ENCODE results near the gene EFNA1.

EFNA1 gene

DNA sequence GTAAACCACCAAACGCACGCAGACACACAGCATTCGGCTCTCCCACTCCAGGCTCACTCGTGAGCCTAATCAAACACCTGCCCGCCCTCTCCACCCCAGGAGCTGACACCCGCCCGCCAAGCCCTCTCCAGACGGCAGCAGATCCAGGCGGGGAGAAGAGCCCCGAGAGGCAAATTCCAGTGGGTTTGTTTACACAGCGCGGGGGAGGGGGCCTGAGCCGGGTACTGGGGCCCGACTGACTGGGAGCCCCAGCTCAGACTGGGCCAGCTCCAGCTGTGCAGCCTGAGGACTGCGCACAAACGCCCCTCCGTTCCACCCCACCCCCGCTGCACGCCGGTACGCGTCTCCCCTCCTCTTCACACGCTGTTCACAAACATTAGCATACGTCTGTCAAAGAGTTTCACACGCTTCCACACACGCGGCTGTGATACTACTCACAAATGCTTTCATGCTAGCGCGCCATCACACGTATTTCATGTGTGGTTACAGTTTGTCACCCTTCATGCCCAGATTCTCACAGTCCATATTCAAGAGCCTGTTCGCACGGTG is 1.0 kb upstream of the EFNA1 start (continued):
- TF ChIP-seq ZNF114 (tag by site-specific recombination; IDR thresholded peaks at IDR 0.05) = no peak
- TF ChIP-seq, protein P1, sequence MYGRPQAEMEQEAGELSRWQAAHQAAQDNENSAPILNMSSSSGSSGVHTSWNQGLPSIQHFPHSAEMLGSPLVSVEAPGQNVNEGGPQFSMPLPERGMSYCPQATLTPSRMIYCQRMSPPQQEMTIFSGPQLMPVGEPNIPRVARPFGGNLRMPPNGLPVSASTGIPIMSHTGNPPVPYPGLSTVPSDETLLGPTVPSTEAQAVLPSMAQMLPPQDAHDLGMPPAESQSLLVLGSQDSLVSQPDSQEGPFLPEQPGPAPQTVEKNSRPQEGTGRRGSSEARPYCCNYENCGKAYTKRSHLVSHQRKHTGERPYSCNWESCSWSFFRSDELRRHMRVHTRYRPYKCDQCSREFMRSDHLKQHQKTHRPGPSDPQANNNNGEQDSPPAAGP (tag by site-specific recombination; IDR thresholded peaks at IDR 0.05) = peak; percentile 94
- peak; percentile 54 for TF ChIP-seq KLF9 (tag by site-specific recombination; IDR thresholded peaks at IDR 0.05; ENCODE audit: low read depth)
- no peak for TF ChIP-seq ZNF629 (tag by site-specific recombination; IDR thresholded peaks at IDR 0.05)
- no peak for TF ChIP-seq ZNF701 (tag by site-specific recombination; IDR thresholded peaks at IDR 0.05)
- no peak for TF ChIP-seq MZF1 (tag by site-specific recombination; IDR thresholded peaks at IDR 0.05; ENCODE audit: borderline replicate concordance)
- no peak for TF ChIP-seq ZNF473 (tag by site-specific recombination; IDR thresholded peaks at IDR 0.05)
- TF ChIP-seq, protein P2, sequence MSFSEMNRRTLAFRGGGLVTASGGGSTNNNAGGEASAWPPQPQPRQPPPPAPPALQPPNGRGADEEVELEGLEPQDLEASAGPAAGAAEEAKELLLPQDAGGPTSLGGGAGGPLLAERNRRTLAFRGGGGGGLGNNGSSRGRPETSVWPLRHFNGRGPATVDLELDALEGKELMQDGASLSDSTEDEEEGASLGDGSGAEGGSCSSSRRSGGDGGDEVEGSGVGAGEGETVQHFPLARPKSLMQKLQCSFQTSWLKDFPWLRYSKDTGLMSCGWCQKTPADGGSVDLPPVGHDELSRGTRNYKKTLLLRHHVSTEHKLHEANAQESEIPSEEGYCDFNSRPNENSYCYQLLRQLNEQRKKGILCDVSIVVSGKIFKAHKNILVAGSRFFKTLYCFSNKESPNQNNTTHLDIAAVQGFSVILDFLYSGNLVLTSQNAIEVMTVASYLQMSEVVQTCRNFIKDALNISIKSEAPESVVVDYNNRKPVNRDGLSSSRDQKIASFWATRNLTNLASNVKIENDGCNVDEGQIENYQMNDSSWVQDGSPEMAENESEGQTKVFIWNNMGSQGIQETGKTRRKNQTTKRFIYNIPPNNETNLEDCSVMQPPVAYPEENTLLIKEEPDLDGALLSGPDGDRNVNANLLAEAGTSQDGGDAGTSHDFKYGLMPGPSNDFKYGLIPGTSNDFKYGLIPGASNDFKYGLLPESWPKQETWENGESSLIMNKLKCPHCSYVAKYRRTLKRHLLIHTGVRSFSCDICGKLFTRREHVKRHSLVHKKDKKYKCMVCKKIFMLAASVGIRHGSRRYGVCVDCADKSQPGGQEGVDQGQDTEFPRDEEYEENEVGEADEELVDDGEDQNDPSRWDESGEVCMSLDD (tag by site-specific recombination; IDR thresholded peaks at IDR 0.05) = peak; percentile 28; the same call in 1 of the 2 replicates
- peak; percentile 66; the same call in 1 of the 2 replicates for TF ChIP-seq ZNF423 (tag by site-specific recombination; IDR thresholded peaks at IDR 0.05)
- TF ChIP-seq, protein P3, sequence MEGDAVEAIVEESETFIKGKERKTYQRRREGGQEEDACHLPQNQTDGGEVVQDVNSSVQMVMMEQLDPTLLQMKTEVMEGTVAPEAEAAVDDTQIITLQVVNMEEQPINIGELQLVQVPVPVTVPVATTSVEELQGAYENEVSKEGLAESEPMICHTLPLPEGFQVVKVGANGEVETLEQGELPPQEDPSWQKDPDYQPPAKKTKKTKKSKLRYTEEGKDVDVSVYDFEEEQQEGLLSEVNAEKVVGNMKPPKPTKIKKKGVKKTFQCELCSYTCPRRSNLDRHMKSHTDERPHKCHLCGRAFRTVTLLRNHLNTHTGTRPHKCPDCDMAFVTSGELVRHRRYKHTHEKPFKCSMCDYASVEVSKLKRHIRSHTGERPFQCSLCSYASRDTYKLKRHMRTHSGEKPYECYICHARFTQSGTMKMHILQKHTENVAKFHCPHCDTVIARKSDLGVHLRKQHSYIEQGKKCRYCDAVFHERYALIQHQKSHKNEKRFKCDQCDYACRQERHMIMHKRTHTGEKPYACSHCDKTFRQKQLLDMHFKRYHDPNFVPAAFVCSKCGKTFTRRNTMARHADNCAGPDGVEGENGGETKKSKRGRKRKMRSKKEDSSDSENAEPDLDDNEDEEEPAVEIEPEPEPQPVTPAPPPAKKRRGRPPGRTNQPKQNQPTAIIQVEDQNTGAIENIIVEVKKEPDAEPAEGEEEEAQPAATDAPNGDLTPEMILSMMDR (tag by site-specific recombination; IDR thresholded peaks at IDR 0.05) = 0 out of 2 replicates have a peak, but pooled peaks have one; percentile 15
- no peak for TF ChIP-seq GFI1B (tag by site-specific recombination; IDR thresholded peaks at IDR 0.05)
- peak; percentile 87 for TF ChIP-seq SP7 (tag by site-specific recombination; IDR thresholded peaks at IDR 0.05)
- TF ChIP-seq ZNF354C (tag by site-specific recombination; IDR thresholded peaks at IDR 0.05; ENCODE audit: borderline replicate concordance, low read depth) = no peak
- TF ChIP-seq ZNF529 (tag by site-specific recombination; IDR thresholded peaks at IDR 0.05; ENCODE audit: insufficient replicate concordance) = no peak
- TF ChIP-seq ZNF658 (tag by site-specific recombination; IDR thresholded peaks at IDR 0.05) = no peak
- TF ChIP-seq KLF8 (tag by site-specific recombination; IDR thresholded peaks at IDR 0.05) = 0 out of 2 replicates have a peak, but pooled peaks have one; percentile 2
- TF ChIP-seq ZSCAN23 (tag by site-specific recombination; IDR thresholded peaks at IDR 0.05) = 0 out of 2 replicates have a peak, but pooled peaks have one; percentile 35
- TF ChIP-seq ZNF596 (tag by site-specific recombination; IDR thresholded peaks at IDR 0.05) = no peak
- peak; percentile 88 for TF ChIP-seq ZNF335 (tag by site-specific recombination; conservative IDR thresholded peaks at IDR 0.05)
- TF ChIP-seq SP2 (tag by site-specific recombination; IDR thresholded peaks at IDR 0.05) = peak; percentile 52
- TF ChIP-seq, protein P4, sequence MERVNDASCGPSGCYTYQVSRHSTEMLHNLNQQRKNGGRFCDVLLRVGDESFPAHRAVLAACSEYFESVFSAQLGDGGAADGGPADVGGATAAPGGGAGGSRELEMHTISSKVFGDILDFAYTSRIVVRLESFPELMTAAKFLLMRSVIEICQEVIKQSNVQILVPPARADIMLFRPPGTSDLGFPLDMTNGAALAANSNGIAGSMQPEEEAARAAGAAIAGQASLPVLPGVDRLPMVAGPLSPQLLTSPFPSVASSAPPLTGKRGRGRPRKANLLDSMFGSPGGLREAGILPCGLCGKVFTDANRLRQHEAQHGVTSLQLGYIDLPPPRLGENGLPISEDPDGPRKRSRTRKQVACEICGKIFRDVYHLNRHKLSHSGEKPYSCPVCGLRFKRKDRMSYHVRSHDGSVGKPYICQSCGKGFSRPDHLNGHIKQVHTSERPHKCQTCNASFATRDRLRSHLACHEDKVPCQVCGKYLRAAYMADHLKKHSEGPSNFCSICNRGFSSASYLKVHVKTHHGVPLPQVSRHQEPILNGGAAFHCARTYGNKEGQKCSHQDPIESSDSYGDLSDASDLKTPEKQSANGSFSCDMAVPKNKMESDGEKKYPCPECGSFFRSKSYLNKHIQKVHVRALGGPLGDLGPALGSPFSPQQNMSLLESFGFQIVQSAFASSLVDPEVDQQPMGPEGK (tag by site-specific recombination; IDR thresholded peaks at IDR 0.05) = peak; percentile 80
- peak; percentile 73 for TF ChIP-seq ZBTB7A (tag by site-specific recombination; IDR thresholded peaks at IDR 0.05; ENCODE audit: low read depth)
- no peak for TF ChIP-seq ZFP3 (tag by site-specific recombination; IDR thresholded peaks at IDR 0.05; ENCODE audit: low read depth)
- no peak for TF ChIP-seq PRDM1 (tag by site-specific recombination; IDR thresholded peaks at IDR 0.05)
- TF ChIP-seq, protein P5, sequence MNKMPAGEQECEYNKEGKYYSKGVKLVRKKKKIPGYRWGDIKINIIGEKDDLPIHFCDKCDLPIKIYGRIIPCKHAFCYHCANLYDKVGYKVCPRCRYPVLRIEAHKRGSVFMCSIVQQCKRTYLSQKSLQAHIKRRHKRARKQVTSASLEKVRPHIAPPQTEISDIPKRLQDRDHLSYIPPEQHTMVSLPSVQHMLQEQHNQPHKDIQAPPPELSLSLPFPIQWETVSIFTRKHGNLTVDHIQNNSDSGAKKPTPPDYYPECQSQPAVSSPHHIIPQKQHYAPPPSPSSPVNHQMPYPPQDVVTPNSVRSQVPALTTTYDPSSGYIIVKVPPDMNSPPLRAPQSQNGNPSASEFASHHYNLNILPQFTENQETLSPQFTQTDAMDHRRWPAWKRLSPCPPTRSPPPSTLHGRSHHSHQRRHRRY (tag by site-specific recombination; IDR thresholded peaks at IDR 0.05) = 0 out of 2 replicates have a peak, but pooled peaks have one; percentile 34
- no peak for TF ChIP-seq HOXC10 (CRISPR knock-in tag; IDR thresholded peaks at IDR 0.05)
- TF ChIP-seq, protein P6, sequence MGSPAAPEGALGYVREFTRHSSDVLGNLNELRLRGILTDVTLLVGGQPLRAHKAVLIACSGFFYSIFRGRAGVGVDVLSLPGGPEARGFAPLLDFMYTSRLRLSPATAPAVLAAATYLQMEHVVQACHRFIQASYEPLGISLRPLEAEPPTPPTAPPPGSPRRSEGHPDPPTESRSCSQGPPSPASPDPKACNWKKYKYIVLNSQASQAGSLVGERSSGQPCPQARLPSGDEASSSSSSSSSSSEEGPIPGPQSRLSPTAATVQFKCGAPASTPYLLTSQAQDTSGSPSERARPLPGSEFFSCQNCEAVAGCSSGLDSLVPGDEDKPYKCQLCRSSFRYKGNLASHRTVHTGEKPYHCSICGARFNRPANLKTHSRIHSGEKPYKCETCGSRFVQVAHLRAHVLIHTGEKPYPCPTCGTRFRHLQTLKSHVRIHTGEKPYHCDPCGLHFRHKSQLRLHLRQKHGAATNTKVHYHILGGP (tag by site-specific recombination; IDR thresholded peaks at IDR 0.05) = 0 out of 2 replicates have a peak, but pooled peaks have one; percentile 5
- TF ChIP-seq ZBTB20 (tag by site-specific recombination; IDR thresholded peaks at IDR 0.05) = peak; percentile 77
- TF ChIP-seq ZNF394 (tag by site-specific recombination; IDR thresholded peaks at IDR 0.05; ENCODE audit: borderline replicate concordance) = peak; percentile 34
- TF ChIP-seq SETDB1 (IDR thresholded peaks at IDR 0.05; ENCODE audit: insufficient read length, low read length) = no peak
- TF ChIP-seq ZFHX2 (tag by site-specific recombination; conservative IDR thresholded peaks at IDR 0.05) = peak; percentile 97

Data from HEK293 (cell line).